IMR-90 (cell line): ENCODE data around the gene ASAP2. TPM values are rescaled to one million over a fixed set of nuclear protein-coding genes. Genes with fewer than 3 reads are reported as not detected.

Experiments used
- ATAC-seq: fragments of 200-7000 bp; cut with Tn5 transposase; 2 replicates; pipeline ENCODE4 v1.9.1; 2020; ENCODE audit warnings: low read depth, mild to moderate bottlenecking, moderate library complexity
- BruUV-seq: library from RNA; stranded (reverse); fragments of 400-500 nt; replicated peaks from 2 replicates; lab custom pipeline; 2021; lab: Mats Ljungman, UMichigan
- CTCF ChIA-PET: fragments of 300-600 bp; formaldehyde crosslinking; extraction: SDS; loops from one replicate; lab custom pipeline; 2021; ENCODE audit warnings: antibody characterized with exemption; lab: Yijun Ruan, JAX
- POLR2A ChIA-PET: fragments of 300-600 bp; sonication (Branson Sonifier 250); formaldehyde crosslinking; loops from one replicate; lab custom pipeline; 2022; ENCODE audit warnings: antibody characterized with exemption; ENCODE audit not compliant: unreplicated experiment; lab: Charles Lee
- DNase-seq: peaks from one replicate; pipeline ENCODE4 v3.0.0; 2013
- H2AFZ ChIP-seq: replicated peaks from 2 replicates; pipeline ENCODE3; 2013; ENCODE audit warnings: low read length, mild to moderate bottlenecking; ENCODE audit not compliant: poor library complexity
- H2AK5ac ChIP-seq: 2 replicates; pipeline ENCODE4 v1.6.1; 2013; ENCODE audit warnings: low read depth, low read length, inconsistent platforms
- H2AK9ac ChIP-seq: replicated peaks from 2 replicates; pipeline ENCODE3; 2013; ENCODE audit warnings: mild to moderate bottlenecking, low read depth, low read length, moderate library complexity; ENCODE audit not compliant: poor library complexity
- H2BK120ac ChIP-seq: 2 replicates; pipeline ENCODE4 v1.6.1; 2013; ENCODE audit warnings: low read depth, low read length, inconsistent platforms
- H2BK15ac ChIP-seq: 3 replicates; pipeline ENCODE4 v1.6.1; 2013; ENCODE audit warnings: low read depth, low read length, inconsistent platforms
- H2BK20ac ChIP-seq: 2 replicates; pipeline ENCODE4 v1.6.1; 2013; ENCODE audit warnings: low read depth, mild to moderate bottlenecking, inconsistent platforms, low read length, moderate library complexity
- H2BK5ac ChIP-seq: 2 replicates; pipeline ENCODE4 v1.6.1; 2013; ENCODE audit warnings: mild to moderate bottlenecking, low read depth, low read length, inconsistent platforms; ENCODE audit not compliant: poor library complexity, severe bottlenecking
- H3K14ac ChIP-seq: replicated peaks from 2 replicates; pipeline ENCODE4 v1.6.1; 2013; ENCODE audit warnings: low read depth, low read length, inconsistent platforms
- H3K18ac ChIP-seq: 2 replicates; pipeline ENCODE4 v1.6.1; 2013; ENCODE audit warnings: low read depth, low read length, control low read depth
- H3K23ac ChIP-seq: 2 replicates; pipeline ENCODE4 v1.6.1; 2013; ENCODE audit warnings: low read depth, low read length, inconsistent platforms
- H3K27ac ChIP-seq: 2 replicates; pipeline ENCODE4 v1.5.1; 2013; ENCODE audit warnings: mild to moderate bottlenecking, control low read depth, low read length; ENCODE audit not compliant: insufficient read depth
- H3K27me3 ChIP-seq: 2 replicates; pipeline ENCODE4 v1.6.1; 2013; ENCODE audit warnings: low read length; ENCODE audit not compliant: control insufficient read depth, insufficient read depth
- H3K36me3 ChIP-seq: 2 replicates; pipeline ENCODE4 v1.6.1; 2013; ENCODE audit warnings: low read length, mixed read lengths; ENCODE audit not compliant: control insufficient read depth, insufficient read depth
- H3K4ac ChIP-seq: 2 replicates; pipeline ENCODE4 v1.6.1; 2013; ENCODE audit warnings: low read depth, low read length, inconsistent platforms
- H3K4me1 ChIP-seq: 2 replicates; pipeline ENCODE4 v1.6.1; 2013; ENCODE audit warnings: low read length, mixed read lengths; ENCODE audit not compliant: control insufficient read depth, insufficient read depth
- H3K4me2 ChIP-seq: 2 replicates; pipeline ENCODE4 v1.6.1; 2013; ENCODE audit warnings: low read depth, mild to moderate bottlenecking, control low read depth, low read length, moderate library complexity
- H3K4me3 ChIP-seq: 2 replicates; pipeline ENCODE4 v1.5.1; 2013; ENCODE audit warnings: low read depth, mild to moderate bottlenecking, control low read depth, low read length, moderate library complexity; ENCODE audit not compliant: insufficient read depth
- H3K56ac ChIP-seq: 2 replicates; pipeline ENCODE4 v1.6.1; 2013; ENCODE audit warnings: low read length, inconsistent platforms; ENCODE audit not compliant: insufficient read depth; ENCODE audit errors: extremely low read depth
- H3K79me1 ChIP-seq, 2 experiments: 2 replicates each; pipeline ENCODE4 v1.6.1; 2013; ENCODE audit warnings: low read length in 2 of 2, inconsistent platforms in 1 of 2, low read depth in 1 of 2
- H3K9ac ChIP-seq: 2 replicates; pipeline ENCODE4 v1.6.1; 2013; ENCODE audit warnings: low read depth, low read length, control low read depth
- H3K9me1 ChIP-seq: 2 replicates; pipeline ENCODE4 v1.6.1; 2013; ENCODE audit warnings: low read length, inconsistent platforms; ENCODE audit not compliant: insufficient read depth
- H3K9me3 ChIP-seq: 2 replicates; pipeline ENCODE4 v1.6.1; 2013; ENCODE audit warnings: low read length; ENCODE audit not compliant: control insufficient read depth, insufficient read depth
- H4K20me1 ChIP-seq: 2 replicates; pipeline ENCODE4 v1.6.1; 2013; ENCODE audit warnings: low read length, inconsistent platforms; ENCODE audit not compliant: insufficient read depth
- H4K5ac ChIP-seq: 2 replicates; pipeline ENCODE4 v1.6.1; 2013; ENCODE audit warnings: mild to moderate bottlenecking, low read depth, low read length, control low read depth
- H4K8ac ChIP-seq, 2 experiments: 2 replicates each; pipeline ENCODE4 v1.6.1; 2013; ENCODE audit warnings: low read depth in 2 of 2, low read length in 2 of 2, control low read depth in 1 of 2, inconsistent platforms in 1 of 2
- H4K91ac ChIP-seq: 2 replicates; pipeline ENCODE4 v1.6.1; 2013; ENCODE audit warnings: low read depth, low read length, inconsistent platforms; ENCODE audit not compliant: insufficient read depth
- BHLHE40 ChIP-seq: fragments of 150-350 bp; IDR thresholded peaks from 2 replicates; pipeline ENCODE4 v1.6.1; 2016; ENCODE audit warnings: mild to moderate bottlenecking, low read depth, low read length
- CHD1 ChIP-seq: IDR thresholded peaks from 2 replicates; pipeline ENCODE4 v1.6.1; 2012; ENCODE audit warnings: low read depth, low read length, improper control_type of control experiment
- MAZ ChIP-seq: IDR thresholded peaks from 2 replicates; pipeline ENCODE4 v1.6.1; 2012; ENCODE audit warnings: low read depth, mild to moderate bottlenecking, low read length, improper control_type of control experiment, moderate library complexity, borderline replicate concordance
- NFE2L2 ChIP-seq: fragments of 150-350 bp; IDR thresholded peaks from 2 replicates; pipeline ENCODE4 v1.6.1; 2016; ENCODE audit warnings: low read depth, mild to moderate bottlenecking, low read length
- RCOR1 ChIP-seq: IDR thresholded peaks from 2 replicates; pipeline ENCODE4 v1.6.1; 2012; ENCODE audit warnings: mild to moderate bottlenecking, low read length, improper control_type of control experiment; ENCODE audit not compliant: insufficient replicate concordance
- SMC3 ChIP-seq: fragments of 150-350 bp; IDR thresholded peaks from 2 replicates; pipeline ENCODE4 v1.6.1; 2016; ENCODE audit warnings: low read depth, mild to moderate bottlenecking, antibody characterized with exemption, low read length, moderate library complexity
- WGBS, 2 experiments: methylation state at CpG; one replicate each; pipeline versions ENCODE4 v1.1.5 to v1.1.7; 2013; ENCODE audit warnings: missing lambda C conversion rate in 2 of 2; ENCODE audit not compliant: insufficient read length in 1 of 2; ENCODE audit errors: extremely low coverage in 2 of 2; 5-methylcytosine and 5-hydroxymethylcytosine counted together
- dilution Hi-C: fragments of 300-500 bp; cut with HindIII; formaldehyde crosslinking; loops from one replicate; pipeline ENCODE4 v1.14.3; 2018; ENCODE audit warnings: low sequenced_read_pairs; ENCODE audit not compliant: unreplicated experiment
- in situ Hi-C: fragments of 300-500 bp; cut with MboI; formaldehyde crosslinking; loops from 3 replicates; pipeline ENCODE4 v1.14.3; 2019; ENCODE audit warnings: low sequenced_read_pairs, inconsistent platforms, mixed read lengths
- intact Hi-C: fragments of 100-400 bp; cut with micrococcal nuclease; formaldehyde crosslinking; loops from 2 replicates; pipeline ENCODE4 v1.10.0; 2022
- polyA plus RNA-seq, 3 experiments: library from polyadenylated mRNA; depleted of rRNA; stranded (reverse); fragments of >200 nt; gene quantifications; 2 replicates each; pipeline ENCODE4 v1.2.3, GENCODE V29; 2012; ENCODE audit warnings: low replicate concordance in 1 of 3
- total RNA-seq: library from RNA; depleted of rRNA; stranded (reverse); fragments of >200 nt; gene quantifications from 2 replicates; pipeline ENCODE4 v1.2.3, GENCODE V29; 2012
- TF ChIP-seq, protein P1 (sequence below): conservative IDR thresholded peaks from 2 replicates; pipeline ENCODE4 v1.5.1; 2012; ENCODE audit warnings: mild to moderate bottlenecking, low read depth, low read length, improper control_type of control experiment

The ASAP2 gene
- total and polyA plus RNA-seq, 2 of the 4 experiments (the other 2 are of a cell fraction): 19.7 to 28.1 TPM

DNA sequence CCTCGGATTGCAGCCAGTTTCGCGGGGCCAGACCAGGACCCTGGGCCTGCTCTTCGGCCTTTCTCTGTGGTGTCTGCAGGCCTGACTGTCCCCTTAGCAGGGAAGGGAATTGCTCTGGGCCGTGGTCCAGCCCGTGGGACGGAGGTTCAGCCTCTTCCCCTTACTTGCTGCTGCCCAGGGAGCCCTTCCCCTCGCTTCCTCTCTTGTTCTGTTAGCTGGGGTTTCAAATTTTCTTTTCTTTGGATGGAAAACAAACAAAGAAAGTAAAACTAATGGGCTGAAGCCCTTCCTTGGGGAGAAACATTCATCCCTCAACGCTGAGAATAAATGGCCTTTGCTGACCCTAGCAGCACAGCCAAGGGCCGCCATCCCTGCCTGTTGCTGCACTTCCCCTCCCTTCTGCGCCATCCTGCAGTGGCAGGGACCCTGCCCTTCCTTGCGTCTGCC is 52.4 kb downstream of the ASAP2 start:
- H2AFZ ChIP-seq: peak overlapping the region; percentile 59
- dilution Hi-C loops: no loop called here

More for the DNA sequence above, 52.4 kb downstream of the ASAP2 start:
- no peak overlapping the region for H2BK15ac ChIP-seq
- peak overlapping the region; percentile 42 for H2BK5ac ChIP-seq
- H3K9me1 ChIP-seq: peaks cover 32% of the 10 kb centered on the region
- peak overlapping the region; percentile 51; the same call in 1 of the 2 replicates for H2BK120ac ChIP-seq
- CTCF ChIA-PET: no interaction called here
- no peak overlapping the region for H3K18ac ChIP-seq
- no peak overlapping the region for H3K4me3 ChIP-seq
- in situ Hi-C loops: no loop called here
- H3K9me3 ChIP-seq: no peaks in the 10 kb centered on the region
- peak overlapping the region; percentile 76 for H3K4ac ChIP-seq
- H2AK5ac ChIP-seq: peak overlapping the region; percentile 59
- no peaks in the 10 kb centered on the region for H3K27me3 ChIP-seq
- DNase-seq (no peak), ATAC-seq (peak; percentile 48)
- H3K79me1 ChIP-seq: peaks cover 33 to 90% of the 10 kb centered on the region in 2 experiments
- H4K8ac ChIP-seq: peak overlapping the region; percentile 32 to 70; a peak in 3 of 4 replicates
- peak overlapping the region; percentile 62 for H3K23ac ChIP-seq
- intact Hi-C loops: no loop called here
- POLR2A ChIA-PET: no interaction called here
- no peak overlapping the region for H3K56ac ChIP-seq
- no peak for TF ChIP-seq BHLHE40
- no peak for TF ChIP-seq CHD1
- TF ChIP-seq NFE2L2: no peak
- TF ChIP-seq, protein P1, sequence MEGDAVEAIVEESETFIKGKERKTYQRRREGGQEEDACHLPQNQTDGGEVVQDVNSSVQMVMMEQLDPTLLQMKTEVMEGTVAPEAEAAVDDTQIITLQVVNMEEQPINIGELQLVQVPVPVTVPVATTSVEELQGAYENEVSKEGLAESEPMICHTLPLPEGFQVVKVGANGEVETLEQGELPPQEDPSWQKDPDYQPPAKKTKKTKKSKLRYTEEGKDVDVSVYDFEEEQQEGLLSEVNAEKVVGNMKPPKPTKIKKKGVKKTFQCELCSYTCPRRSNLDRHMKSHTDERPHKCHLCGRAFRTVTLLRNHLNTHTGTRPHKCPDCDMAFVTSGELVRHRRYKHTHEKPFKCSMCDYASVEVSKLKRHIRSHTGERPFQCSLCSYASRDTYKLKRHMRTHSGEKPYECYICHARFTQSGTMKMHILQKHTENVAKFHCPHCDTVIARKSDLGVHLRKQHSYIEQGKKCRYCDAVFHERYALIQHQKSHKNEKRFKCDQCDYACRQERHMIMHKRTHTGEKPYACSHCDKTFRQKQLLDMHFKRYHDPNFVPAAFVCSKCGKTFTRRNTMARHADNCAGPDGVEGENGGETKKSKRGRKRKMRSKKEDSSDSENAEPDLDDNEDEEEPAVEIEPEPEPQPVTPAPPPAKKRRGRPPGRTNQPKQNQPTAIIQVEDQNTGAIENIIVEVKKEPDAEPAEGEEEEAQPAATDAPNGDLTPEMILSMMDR: no peak
- no peak for TF ChIP-seq MAZ
- TF ChIP-seq RCOR1: no peak
- no peak for TF ChIP-seq SMC3
- H3K4me1 ChIP-seq: peaks cover 45% of the 10 kb centered on the region
- peak overlapping the region; percentile 68 for H3K27ac ChIP-seq
- peak overlapping the region; percentile 56 for H2AK9ac ChIP-seq
- H3K9ac ChIP-seq: peak overlapping the region; percentile 48
- H3K14ac ChIP-seq: peak overlapping the region; percentile 30
- no TSS peak for BruUV-seq
- 65% methylated on average over 4 of the region's 12 CpGs; no CpG with 5 or more reads in 1 of the 2 experiments for WGBS, 2 experiments
- H4K91ac ChIP-seq: peak overlapping the region; percentile 21; the same call in 1 of the 2 replicates
- H4K5ac ChIP-seq: peak overlapping the region; percentile 56
- no peaks in the 10 kb centered on the region for H3K36me3 ChIP-seq
- peaks cover 56% of the 10 kb centered on the region for H4K20me1 ChIP-seq
- H3K4me2 ChIP-seq: peak overlapping the region; percentile 73
- no peak overlapping the region for H2BK20ac ChIP-seq
